ENCODE results near the gene NES.

Gene NES

DNA sequence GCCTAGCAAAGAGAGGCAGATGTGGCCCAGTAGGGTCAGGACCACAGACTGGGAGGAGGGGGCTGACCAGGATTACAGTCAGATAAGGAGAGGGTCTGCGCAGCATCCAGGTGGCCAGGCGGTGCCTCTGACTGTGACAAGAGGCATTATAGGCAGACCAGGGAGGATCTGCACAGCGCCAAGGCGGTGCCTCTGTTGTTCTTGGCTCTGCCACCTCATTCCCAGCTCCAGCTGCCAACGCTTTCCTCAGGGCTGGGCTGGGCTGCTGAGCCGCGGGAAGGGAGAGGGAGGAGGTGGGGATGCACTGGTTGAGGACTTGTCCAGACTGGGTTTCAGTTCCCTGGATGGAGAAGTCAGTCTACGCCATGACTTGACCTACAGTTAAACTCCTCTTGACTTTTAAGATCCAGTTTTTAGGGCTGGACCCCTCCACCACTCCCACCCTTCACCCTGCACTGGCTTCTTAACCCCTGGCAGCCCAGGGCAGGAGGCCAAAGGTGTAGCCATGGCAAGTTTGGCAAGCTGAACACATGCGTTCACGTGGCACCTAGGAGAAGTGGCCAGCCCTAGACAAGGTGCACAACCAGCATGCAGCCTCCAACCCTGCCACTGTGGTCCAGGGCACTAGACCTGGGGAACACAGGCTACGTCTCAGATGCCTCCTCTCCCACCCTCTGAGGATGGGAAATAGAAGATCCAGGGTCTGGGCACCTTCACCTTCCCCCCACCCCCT is 32.7 kb upstream of the NES start:
- Histone ChIP-seq H3K9ac (ENCODE audit: low read length) (no peak overlapping the region), H3K4me3 (ENCODE audit: low read length) (no peak overlapping the region), H3K4me1 (ENCODE audit: control insufficient read depth, insufficient read depth, low read length) (peaks cover 52% of the 10 kb centered on the region), H3K36me3 (ENCODE audit: control insufficient read depth, insufficient read depth, low read length) (no peaks in the 10 kb centered on the region), H3K27me3 (ENCODE audit: control insufficient read depth, insufficient read depth, low read length) (peaks cover 16% of the 10 kb centered on the region), H3K9me3 (ENCODE audit: control insufficient read depth, low read length) (no peaks in the 10 kb centered on the region)

DNA sequence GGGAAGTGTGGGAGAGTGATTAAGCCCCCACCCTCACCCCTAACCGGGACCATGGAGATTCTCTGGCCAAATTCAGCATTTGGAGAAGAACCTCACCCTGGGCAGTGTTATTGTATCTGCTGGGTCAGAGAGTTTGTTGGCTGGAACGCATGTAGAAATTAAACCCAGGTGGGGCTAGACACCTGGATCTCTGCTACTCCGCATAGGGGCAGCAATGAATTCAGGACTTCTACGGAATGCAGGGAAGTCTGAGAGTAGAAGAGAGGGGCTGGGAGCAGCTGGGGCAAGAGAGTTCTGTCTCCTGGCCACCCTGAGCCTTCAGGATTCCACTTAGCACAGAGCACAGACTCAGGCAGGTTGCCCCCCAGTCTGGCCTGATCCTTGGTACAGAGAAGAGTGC is 31.8 kb upstream of the NES start:
- H3K36me3 ChIP-seq (ENCODE audit: control insufficient read depth, insufficient read depth, low read length), result no peaks in the 10 kb centered on the region
- no peak overlapping the region for H3K4me3 ChIP-seq (ENCODE audit: low read length)
- no peak overlapping the region for H3K9ac ChIP-seq (ENCODE audit: low read length)
- H3K4me1 ChIP-seq (ENCODE audit: control insufficient read depth, insufficient read depth, low read length), result peaks cover 59% of the 10 kb centered on the region
- no peaks in the 10 kb centered on the region for H3K9me3 ChIP-seq (ENCODE audit: control insufficient read depth, low read length)
- H3K27me3 ChIP-seq (ENCODE audit: control insufficient read depth, insufficient read depth, low read length), result peaks cover 25% of the 10 kb centered on the region

DNA sequence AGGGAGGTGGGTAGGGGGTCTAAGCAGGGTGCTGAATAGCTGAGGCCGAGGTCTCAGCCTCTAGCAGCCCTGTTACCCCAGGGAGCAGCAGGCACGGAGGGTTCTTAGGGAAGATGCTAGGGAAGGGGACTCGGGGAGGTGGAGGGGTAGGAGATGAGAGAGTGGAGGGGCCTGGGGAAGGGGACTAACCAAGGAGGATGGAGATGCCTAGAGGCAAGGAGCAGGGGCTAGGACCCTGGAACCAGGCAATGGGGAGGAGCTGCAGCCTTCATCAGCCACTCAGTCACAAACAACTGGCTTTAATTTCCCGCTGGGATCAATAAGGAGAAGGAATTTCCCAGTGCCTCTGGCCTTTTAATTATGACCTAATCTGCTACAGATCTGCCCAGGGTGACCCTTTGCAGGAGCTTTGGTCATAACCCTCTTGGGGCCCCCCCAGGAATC is 31.0 kb upstream of the NES start:
- H3K36me3 ChIP-seq (ENCODE audit: control insufficient read depth, insufficient read depth, low read length), result no peaks in the 10 kb centered on the region
- peaks cover 33% of the 10 kb centered on the region for H3K27me3 ChIP-seq (ENCODE audit: control insufficient read depth, insufficient read depth, low read length)
- H3K9me3 ChIP-seq (ENCODE audit: control insufficient read depth, low read length), result no peaks in the 10 kb centered on the region
- H3K4me1 ChIP-seq (ENCODE audit: control insufficient read depth, insufficient read depth, low read length), result peaks cover 59% of the 10 kb centered on the region
- H3K9ac ChIP-seq (ENCODE audit: low read length), result no peak overlapping the region
- no peak overlapping the region for H3K4me3 ChIP-seq (ENCODE audit: low read length)

DNA sequence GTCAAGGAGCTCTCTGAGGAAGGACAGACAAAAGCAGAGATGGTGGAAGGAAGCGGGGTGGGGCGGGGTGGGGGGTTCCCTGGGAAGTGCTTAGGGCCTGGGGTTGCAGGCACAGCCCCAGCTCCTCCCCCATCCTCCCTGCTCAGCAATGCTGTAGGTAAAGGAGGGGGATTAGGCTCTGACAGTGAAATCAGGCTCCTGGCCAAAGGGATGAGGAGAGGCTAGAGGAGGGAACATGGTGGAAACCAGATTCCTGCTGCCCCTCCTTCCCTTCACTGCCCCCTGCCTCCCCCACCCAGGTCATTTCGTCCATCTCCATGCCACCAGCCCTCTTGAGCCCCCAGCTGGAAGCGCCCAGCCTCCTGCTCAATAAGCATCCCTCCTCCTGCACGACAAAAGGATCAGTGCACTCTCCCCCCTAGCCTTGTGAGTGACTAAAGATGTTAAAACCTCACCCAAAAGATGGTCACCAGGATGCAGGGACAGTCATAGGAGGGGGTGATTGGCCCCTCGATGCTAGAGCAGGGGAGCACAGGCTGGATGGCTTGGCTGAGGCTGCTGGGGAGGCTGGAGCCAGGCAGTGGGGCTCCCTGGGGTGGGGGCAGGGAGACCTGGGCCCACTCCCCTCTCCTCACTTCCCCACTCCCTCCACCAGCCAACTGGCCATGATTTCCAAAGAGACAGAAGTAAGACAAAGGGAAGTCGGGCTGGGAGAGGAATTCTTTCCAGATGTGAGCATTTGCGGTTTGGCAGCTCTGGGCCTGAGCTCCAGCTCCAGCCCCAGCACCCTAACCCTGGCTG is 30.4 kb upstream of the NES start:
- H3K4me3 ChIP-seq (ENCODE audit: low read length), result no peak overlapping the region
- H3K27me3 ChIP-seq (ENCODE audit: control insufficient read depth, insufficient read depth, low read length), result peaks cover 36% of the 10 kb centered on the region
- H3K36me3 ChIP-seq (ENCODE audit: control insufficient read depth, insufficient read depth, low read length), result no peaks in the 10 kb centered on the region
- H3K9ac ChIP-seq (ENCODE audit: low read length), result no peak overlapping the region
- H3K4me1 ChIP-seq (ENCODE audit: control insufficient read depth, insufficient read depth, low read length), result peaks cover 59% of the 10 kb centered on the region
- H3K9me3 ChIP-seq (ENCODE audit: control insufficient read depth, low read length), result no peaks in the 10 kb centered on the region

DNA sequence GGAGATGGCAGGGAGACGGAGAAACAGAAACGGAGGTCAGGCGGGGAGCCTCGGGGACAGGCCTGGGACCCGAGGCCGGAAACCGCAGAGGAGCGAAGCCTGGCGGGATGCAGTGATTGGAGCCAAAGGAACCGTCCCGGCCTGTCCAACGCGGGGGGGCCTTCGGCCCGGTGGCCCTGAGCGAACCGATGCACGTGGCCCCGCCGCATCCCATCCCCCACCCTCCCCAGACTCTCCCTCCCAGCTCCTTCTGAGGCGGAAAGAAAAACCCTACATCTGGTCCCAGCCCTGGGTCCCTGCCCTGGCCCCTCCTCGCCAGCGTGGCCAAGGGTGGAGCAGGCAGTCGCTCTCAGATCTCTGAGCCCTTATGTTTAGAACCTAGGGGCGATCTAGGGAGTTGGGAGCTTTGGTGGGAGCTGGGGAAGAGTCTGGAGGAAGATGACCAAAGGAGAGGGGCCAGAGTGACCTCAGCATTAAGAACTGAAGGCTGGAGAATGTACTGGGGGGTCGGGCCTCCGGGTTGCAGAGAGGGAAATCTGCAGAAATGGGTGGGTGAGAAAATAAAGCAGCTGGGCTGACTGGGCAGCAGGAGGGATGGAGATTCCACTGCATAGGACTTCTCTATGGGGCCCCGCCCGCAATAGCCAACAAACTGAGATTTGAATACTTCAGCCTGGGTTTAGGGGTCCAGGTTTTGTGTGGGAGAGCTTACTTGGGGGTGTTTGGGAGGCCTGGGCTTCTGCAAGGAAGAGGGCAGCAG is 29.6 kb upstream of the NES start:
- Histone ChIP-seq H3K27me3 (ENCODE audit: control insufficient read depth, insufficient read depth, low read length) (peaks cover 36% of the 10 kb centered on the region), H3K36me3 (ENCODE audit: control insufficient read depth, insufficient read depth, low read length) (no peaks in the 10 kb centered on the region), H3K9me3 (ENCODE audit: control insufficient read depth, low read length) (no peaks in the 10 kb centered on the region), H3K4me1 (ENCODE audit: control insufficient read depth, insufficient read depth, low read length) (peaks cover 59% of the 10 kb centered on the region), H3K9ac (ENCODE audit: low read length) (peak overlapping the region; percentile 58), H3K4me3 (ENCODE audit: low read length) (peak overlapping the region; percentile 20)

DNA sequence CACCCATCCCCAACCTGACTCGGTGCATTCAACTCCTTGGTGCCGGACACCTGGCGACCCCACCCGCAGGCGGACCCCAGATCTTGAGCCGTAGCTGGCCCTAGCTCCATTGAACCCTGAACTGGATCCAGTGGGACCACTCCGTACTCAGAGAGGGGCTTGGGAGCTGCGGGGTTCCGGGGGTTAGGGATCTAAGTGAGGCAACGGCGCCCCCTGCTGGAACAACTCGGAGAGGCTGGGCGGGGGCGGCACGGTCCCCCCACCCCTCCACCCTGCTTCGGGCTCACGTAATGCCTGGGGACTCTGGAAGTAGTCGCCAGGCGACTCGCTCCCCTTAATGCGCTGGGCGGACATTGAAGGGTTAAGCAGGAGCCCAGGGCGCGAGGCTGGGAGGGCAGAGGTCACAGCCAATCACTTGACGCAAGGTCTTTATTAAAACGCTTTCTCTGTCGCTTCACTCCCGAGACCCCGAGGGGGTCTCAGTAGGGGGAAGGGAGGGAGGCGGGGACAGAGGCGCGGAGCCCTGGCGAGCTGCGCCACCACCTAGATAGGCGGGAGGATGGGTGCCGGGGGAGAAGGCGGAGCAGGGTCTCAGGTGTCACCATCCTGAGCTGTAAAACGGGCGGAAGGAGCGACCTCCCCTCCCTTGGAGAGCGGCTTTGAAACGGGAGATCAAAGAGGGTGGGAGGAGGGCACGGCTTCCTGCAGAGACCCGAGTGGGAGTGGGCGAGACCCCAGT is 28.9 kb upstream of the NES start:
- Histone ChIP-seq H3K27me3 (ENCODE audit: control insufficient read depth, insufficient read depth, low read length) (peaks cover 36% of the 10 kb centered on the region), H3K4me1 (ENCODE audit: control insufficient read depth, insufficient read depth, low read length) (peaks cover 59% of the 10 kb centered on the region), H3K9me3 (ENCODE audit: control insufficient read depth, low read length) (no peaks in the 10 kb centered on the region), H3K4me3 (ENCODE audit: low read length) (peak overlapping the region; percentile 20), H3K9ac (ENCODE audit: low read length) (peak overlapping the region; percentile 58), H3K36me3 (ENCODE audit: control insufficient read depth, insufficient read depth, low read length) (no peaks in the 10 kb centered on the region)

DNA sequence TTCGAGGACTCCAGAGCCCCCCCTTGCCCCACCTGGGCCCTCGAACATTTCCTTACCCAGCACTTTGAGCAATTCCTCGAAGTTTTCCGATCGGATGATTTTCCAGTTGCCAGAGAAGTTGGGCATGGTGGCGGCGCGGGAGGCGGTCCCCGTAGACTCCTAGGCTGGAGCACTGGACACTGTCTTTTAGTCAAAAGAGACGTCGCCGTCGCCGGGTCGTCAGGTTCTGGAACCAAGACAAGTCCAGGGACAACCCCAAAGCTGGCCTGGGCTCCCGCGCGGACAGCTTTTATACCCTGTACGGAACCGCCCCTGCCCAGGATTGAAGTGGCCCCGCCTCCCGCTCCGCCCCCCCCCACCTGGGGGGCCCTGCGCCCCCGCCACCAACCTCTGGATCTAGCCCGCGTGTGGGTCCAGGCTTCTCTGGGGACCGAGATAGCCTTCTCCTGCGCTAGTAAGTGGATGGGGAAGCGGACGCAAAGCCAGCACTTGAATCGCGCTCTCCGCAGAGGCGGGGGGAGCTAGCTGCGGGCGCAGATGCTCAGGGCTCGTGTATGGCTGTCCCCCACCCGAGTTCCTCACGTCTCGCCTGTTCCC is 28.2 kb upstream of the NES start, which contains the start of gene CRABP2:
Gene CRABP2, minus strand, starts transcription at position 263 of the 597 bp plus-strand sequence. Its CDS starts 137 bp downstream, at position 126.
- H3K27me3 ChIP-seq (ENCODE audit: control insufficient read depth, insufficient read depth, low read length), result peaks cover 38% of the 10 kb centered on the region
- no peaks in the 10 kb centered on the region for H3K9me3 ChIP-seq (ENCODE audit: control insufficient read depth, low read length)
- H3K4me1 ChIP-seq (ENCODE audit: control insufficient read depth, insufficient read depth, low read length), result peaks cover 56% of the 10 kb centered on the region
- H3K9ac ChIP-seq (ENCODE audit: low read length), result peak within 1 kb of the TSS; percentile 58
- H3K36me3 ChIP-seq (ENCODE audit: control insufficient read depth, insufficient read depth, low read length), result no peaks in the 10 kb centered on the region
- H3K4me3 ChIP-seq (ENCODE audit: low read length), result peak within 1 kb of the TSS; percentile 20

DNA sequence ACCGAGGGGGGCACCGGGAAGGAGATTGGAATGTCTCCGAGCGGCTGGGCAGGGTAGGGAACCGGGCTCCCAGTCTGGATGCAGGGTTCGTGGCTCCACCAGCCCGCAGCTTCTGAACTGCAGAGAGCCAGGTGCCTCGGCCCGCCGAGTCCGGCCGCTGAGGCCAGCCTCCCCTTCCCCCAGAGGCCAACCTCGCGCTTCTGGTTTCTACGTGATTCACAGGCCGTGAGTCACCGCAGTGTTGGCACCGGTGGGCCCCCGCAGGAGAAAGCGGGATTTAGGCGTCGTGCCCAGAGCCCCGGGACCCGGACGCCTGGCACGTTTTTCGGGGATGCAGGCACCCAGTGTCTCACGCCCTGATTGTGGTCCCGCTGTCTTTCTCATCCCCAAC is 27.7 kb upstream of the NES start:
- Histone ChIP-seq H3K27me3 (ENCODE audit: control insufficient read depth, insufficient read depth, low read length) (peaks cover 43% of the 10 kb centered on the region), H3K4me1 (ENCODE audit: control insufficient read depth, insufficient read depth, low read length) (peaks cover 51% of the 10 kb centered on the region), H3K36me3 (ENCODE audit: control insufficient read depth, insufficient read depth, low read length) (no peaks in the 10 kb centered on the region), H3K9ac (ENCODE audit: low read length) (peak overlapping the region; percentile 58), H3K4me3 (ENCODE audit: low read length) (peak overlapping the region; percentile 20), H3K9me3 (ENCODE audit: control insufficient read depth, low read length) (no peaks in the 10 kb centered on the region)

DNA sequence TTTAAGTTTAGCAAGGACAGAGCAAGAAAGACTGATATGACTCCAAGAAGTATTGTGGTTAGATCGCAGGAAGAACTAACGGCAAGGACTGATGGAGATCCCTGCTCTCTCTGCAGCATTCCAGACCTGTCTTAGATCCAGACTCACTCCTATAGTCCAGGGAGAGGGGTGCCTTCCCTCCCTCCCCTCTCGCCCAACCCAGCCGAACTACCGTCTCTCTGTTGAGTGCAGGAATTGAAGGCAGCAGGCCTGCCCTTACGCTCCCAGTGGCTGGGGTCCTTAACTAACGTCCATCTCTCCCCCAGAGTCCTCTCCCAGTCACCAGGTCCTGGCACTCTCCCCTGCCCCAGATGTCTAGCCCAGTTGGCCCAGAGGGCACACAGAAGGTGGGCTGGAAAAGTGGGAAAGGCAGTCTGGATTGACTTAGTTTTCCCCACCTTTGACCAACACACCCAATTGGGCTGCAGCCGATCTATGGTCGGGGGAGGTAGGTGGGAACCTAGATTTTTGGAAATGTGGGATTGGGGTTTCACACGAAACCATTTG is 27.0 kb upstream of the NES start:
- Histone ChIP-seq H3K27me3 (ENCODE audit: control insufficient read depth, insufficient read depth, low read length) (peaks cover 43% of the 10 kb centered on the region), H3K4me3 (ENCODE audit: low read length) (no peak overlapping the region), H3K9me3 (ENCODE audit: control insufficient read depth, low read length) (no peaks in the 10 kb centered on the region), H3K4me1 (ENCODE audit: control insufficient read depth, insufficient read depth, low read length) (peaks cover 44% of the 10 kb centered on the region), H3K9ac (ENCODE audit: low read length) (no peak overlapping the region), H3K36me3 (ENCODE audit: control insufficient read depth, insufficient read depth, low read length) (no peaks in the 10 kb centered on the region)

DNA sequence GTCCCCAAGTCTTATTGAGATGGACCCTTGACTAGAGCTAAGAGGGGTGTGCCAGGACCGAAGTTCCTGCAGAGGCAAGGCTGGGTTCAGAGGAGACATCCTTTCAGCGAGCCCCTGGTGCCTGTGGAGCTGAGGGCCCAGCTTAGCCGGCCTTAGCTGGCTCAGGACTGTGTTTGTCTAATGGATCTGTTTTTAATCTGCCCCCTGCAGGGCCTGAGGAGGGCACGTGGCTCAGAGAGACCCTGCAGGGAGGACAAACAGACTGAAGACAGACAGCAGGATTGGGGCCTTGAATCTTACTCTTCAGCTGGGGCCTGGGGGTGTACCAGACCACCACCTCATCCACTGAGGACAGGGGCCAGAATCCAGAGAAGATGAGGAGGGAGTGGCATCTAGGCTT is 26.5 kb upstream of the NES start:
- H3K9me3 ChIP-seq (ENCODE audit: control insufficient read depth, low read length), result no peaks in the 10 kb centered on the region
- H3K4me3 ChIP-seq (ENCODE audit: low read length), result no peak overlapping the region
- no peak overlapping the region for H3K9ac ChIP-seq (ENCODE audit: low read length)
- no peaks in the 10 kb centered on the region for H3K36me3 ChIP-seq (ENCODE audit: control insufficient read depth, insufficient read depth, low read length)
- peaks cover 39% of the 10 kb centered on the region for H3K4me1 ChIP-seq (ENCODE audit: control insufficient read depth, insufficient read depth, low read length)
- H3K27me3 ChIP-seq (ENCODE audit: control insufficient read depth, insufficient read depth, low read length), result peaks cover 43% of the 10 kb centered on the region

DNA sequence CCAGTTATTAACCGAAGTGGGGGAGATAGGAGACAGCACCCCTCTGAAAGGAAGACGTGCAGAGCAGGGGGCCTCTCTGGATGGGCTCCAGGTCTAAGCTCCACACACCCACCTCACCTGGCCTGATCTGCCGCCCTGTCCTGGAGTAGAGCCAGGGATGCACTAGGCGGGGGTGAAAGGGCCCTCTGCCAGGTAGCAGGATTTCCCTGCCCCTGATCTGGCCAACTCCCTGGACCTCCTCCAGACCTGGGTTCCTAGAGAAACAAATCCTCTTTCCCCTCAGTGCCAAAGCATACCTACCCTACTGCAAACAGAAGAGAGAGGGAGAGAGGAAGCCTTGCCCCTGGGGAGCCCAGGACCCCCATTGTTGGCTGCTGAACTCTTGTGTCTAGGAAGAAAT is 26.1 kb upstream of the NES start:
- Histone ChIP-seq H3K9ac (ENCODE audit: low read length) (no peak overlapping the region), H3K36me3 (ENCODE audit: control insufficient read depth, insufficient read depth, low read length) (no peaks in the 10 kb centered on the region), H3K27me3 (ENCODE audit: control insufficient read depth, insufficient read depth, low read length) (peaks cover 43% of the 10 kb centered on the region), H3K9me3 (ENCODE audit: control insufficient read depth, low read length) (no peaks in the 10 kb centered on the region), H3K4me1 (ENCODE audit: control insufficient read depth, insufficient read depth, low read length) (peaks cover 37% of the 10 kb centered on the region), H3K4me3 (ENCODE audit: low read length) (no peak overlapping the region)

All from mucosa of stomach (tissue), 1 donor.